NB4 (cell line): ENCODE results near the gene PGF.

ENCODE experiments used
- POLR2A ChIP-seq: IDR thresholded peaks from 2 replicates; pipeline ENCODE4 v1.6.1; 2011; ENCODE audit warnings: mild to moderate bottlenecking; ENCODE audit not compliant: insufficient read length; ENCODE audit errors: extremely low read depth
- TF ChIP-seq, protein P1 (sequence below): IDR thresholded peaks from one replicate; pipeline ENCODE4 v1.5.1; 2012; ENCODE audit warnings: low read depth, low read length

DNA sequence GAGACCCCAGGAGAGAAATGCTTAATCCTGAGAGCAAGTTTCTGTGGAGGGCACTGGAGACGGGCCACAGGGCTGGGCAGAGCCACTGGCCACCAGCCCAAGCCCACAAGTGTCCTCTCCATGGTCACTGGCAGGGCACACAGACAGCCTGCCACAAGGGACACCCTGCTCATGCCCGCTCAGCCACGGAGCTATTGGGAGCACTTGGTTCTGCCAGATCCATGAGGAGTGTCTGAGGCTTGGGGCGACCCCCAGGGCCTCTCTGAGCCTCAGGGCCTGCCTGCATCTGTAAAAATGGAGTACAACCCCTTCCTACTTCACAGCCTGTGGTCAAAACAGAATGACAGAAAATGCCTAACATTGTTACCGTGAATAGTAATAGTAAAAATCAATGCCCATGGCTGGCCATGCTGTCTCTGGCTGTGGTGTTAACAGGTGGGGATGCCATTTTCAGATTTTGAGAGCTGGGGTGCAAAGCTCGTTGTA is 3.2 kb downstream of the PGF start:
- TF ChIP-seq, protein P1, sequence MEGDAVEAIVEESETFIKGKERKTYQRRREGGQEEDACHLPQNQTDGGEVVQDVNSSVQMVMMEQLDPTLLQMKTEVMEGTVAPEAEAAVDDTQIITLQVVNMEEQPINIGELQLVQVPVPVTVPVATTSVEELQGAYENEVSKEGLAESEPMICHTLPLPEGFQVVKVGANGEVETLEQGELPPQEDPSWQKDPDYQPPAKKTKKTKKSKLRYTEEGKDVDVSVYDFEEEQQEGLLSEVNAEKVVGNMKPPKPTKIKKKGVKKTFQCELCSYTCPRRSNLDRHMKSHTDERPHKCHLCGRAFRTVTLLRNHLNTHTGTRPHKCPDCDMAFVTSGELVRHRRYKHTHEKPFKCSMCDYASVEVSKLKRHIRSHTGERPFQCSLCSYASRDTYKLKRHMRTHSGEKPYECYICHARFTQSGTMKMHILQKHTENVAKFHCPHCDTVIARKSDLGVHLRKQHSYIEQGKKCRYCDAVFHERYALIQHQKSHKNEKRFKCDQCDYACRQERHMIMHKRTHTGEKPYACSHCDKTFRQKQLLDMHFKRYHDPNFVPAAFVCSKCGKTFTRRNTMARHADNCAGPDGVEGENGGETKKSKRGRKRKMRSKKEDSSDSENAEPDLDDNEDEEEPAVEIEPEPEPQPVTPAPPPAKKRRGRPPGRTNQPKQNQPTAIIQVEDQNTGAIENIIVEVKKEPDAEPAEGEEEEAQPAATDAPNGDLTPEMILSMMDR = no peak
- no peak for TF ChIP-seq POLR2A
